Hematopoietic multipotent progenitor cell treated with erythropoietin and hydrocortisone succinate and interleukin-3 and kit ligand, for 17 days (in vitro differentiated cells): ENCODE results near the gene KYAT1.
"Not testable (repeated sequence)": the region's sequence is repeated elsewhere in the genome, so short reads cannot be mapped to it uniquely, and the experiment has no call there.

ENCODE experiments used
- DNase-seq: peaks from one replicate; pipeline ENCODE4 v3.0.0-alpha.2; 2015; ENCODE audit warnings: low spot score

The KYAT1 gene

GRCh38 chr9:128885376-128885775 lies 3.6 kb upstream of the KYAT1 start:
- DNase-seq, result no peak

DNA sequence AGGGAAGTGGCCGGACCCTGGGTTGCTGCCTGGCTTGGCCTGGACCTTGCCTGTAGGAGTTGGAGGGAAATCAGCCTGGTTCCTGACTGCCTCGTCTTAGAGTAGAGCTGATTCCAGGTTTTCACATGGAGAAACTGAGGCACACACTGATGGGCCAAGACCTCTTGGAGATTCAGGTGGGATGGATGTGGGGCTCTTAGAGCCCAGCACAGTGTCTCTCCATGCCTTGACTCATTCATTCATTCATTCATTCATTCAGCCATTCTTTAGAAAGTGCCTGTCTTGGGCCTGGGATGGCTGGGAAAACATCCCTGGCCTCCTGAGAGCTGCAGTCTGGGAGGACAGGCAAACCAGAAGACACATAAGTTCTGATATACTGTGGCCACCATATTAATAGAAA lies 2.4 kb upstream of the KYAT1 start:
- DNase-seq, result no peak

- peak; percentile 55 for DNase-seq
Observed at GRCh38 chr9:128882677-128883603, 1.2 kb upstream of the KYAT1 start.

GRCh38 chr9:128877852-128878251 lies 3.9 kb downstream of the KYAT1 start:
- DNase-seq, result peak; percentile 63

DNA sequence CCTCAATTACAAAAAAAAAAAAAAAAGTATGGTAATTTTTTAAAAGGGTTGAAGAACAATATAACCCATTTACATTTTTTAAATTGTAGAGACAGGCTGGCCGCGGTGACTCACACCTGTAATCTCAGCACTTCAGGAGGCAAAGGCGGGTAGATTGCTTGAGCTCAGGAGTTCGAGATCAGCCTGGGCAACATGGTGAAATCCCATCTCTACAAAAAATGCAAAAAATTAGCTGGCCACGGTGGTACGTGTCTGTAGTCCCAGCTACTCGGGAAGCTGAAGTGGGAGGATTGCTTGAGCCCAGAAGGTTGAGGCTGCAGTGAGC lies 10.8 kb downstream of the KYAT1 start:
- DNase-seq, result not testable (repeated sequence)

GRCh38 chr9:128870128-128870940 lies 11.4 kb downstream of the KYAT1 start:
- DNase-seq, result no peak

GRCh38 chr9:128863647-128864046 lies 18.1 kb downstream of the KYAT1 start:
- DNase-seq, result peak; percentile 87

GRCh38 chr9:128862401-128862851 lies 19.3 kb downstream of the KYAT1 start:
- no peak for DNase-seq

GRCh38 chr9:128861501-128861900 lies 20.2 kb downstream of the KYAT1 start:
- DNase-seq, result no peak

DNA sequence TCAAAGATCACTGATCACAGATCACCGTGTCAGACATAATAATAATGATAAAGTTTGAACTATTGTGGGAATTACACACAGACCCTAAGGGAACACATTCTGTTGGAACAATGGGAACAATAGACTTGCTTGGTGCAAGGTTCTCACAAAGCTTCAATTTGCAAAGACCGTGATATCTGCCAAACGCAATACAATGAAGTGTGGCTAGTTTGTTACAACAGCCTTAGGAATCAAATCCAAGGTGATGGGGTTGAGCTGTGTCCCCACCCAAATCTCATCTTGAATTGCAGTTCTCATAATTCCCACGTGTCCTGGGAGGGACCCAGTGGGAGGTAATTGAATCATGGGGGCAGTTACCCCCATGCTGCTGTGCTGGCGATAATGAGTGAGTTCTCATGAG lies 20.8 kb downstream of the KYAT1 start:
- no peak for DNase-seq

GRCh38 chr9:128858476-128858875 lies 23.3 kb downstream of the KYAT1 start:
- DNase-seq, result not testable (repeated sequence)

DNA sequence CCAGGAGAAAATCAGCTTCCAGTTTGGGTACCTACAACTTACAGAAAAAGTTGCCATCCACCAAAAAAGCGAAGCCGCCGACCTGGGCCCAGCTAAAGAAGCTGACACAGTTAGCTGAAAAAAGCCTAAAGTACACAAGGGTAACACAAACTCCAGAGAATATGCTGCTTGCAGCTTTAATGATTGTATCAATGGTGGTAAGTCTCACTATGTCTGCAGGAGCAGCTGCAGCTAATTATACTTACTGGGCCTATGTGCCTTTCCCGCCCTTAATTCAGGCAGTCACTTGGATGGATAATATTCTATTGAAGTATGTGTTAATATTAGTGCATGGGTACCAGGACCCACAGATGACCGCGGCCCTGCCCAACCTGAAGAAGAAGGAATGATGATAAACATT lies 27.3 kb downstream of the KYAT1 start:
- DNase-seq, result not testable (repeated sequence)

DNA sequence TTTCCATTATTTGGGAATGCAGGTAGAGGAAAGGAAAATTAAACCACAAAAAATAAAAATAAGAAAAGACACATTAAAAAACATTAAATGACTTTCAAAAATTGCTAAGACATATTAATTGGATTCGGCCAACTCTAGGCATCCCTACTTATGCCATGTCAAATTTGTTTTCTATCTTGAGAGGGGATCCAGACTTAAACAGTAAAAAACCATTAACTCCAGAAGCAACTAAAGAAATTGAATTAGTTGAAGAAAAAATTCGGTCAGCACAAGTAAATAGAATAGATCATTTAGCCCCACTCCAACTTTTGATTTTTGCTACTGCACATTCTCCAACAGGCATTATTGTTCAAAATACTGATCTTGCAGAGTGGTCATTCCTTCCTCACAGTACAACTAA lies 29.1 kb downstream of the KYAT1 start:
- DNase-seq, result not testable (repeated sequence)

DNA sequence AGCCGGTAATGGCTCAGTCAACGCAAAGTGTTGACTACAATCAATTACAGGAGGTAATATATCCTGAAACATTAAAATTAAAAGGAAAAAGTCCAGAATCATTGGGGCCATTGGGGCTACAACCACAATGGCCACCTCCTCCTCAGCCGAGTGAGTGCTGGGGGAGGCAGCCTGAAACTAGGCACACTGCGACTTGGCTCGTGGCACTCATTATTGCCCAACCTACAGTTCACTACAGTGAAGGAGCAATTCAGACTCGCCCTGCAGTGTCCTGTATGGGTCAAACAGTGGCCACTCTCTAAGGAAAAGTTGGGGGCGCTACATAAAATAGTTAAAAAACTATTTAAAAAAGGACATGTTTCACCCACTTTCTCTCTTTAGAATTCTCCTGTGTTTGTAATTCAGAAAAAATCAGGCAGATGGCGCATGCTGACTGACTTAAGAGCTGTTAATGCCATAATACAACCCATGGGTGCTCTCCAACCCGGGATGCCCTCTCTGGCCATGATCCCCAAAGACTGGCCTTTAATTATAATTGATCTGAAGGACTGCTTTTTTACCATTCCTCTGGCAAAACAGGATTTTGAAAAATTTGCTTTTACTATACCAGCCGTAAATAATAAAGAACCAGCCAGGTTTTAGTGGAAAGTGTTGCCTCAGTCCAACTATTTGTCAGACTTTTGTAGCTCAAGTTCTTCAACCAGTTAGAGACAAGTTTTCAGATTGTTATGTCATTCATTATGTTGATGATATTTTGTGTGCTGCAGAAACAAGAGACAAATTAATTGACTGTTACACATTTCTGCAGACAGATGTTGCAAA lies 29.8 kb downstream of the KYAT1 start:
- DNase-seq, result peak; percentile 51

- not testable (repeated sequence) for DNase-seq
Observed at GRCh38 chr9:128851024-128851423, 30.7 kb downstream of the KYAT1 start.

DNA sequence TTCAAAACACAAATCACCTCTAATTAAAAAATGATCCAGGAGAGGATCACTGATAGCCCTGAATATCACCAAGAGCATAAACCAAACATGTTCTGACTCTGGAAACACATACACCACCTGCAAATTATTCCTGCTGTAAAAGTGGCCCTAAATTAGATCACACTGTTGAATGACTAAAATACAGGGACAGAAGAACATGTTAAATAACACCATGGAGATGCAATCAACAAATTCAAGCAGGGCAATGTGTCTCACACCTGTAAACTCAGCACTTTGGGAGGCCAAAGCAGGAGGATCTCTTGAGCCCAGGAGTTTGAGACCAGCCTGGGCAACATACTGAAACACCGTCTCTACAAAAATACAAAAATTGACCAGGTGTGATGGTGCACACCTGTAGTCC lies 33.9 kb downstream of the KYAT1 start:
- DNase-seq, result no peak

GRCh38 chr9:128846680-128847030 lies 35.1 kb downstream of the KYAT1 start:
- DNase-seq, result no peak

DNA sequence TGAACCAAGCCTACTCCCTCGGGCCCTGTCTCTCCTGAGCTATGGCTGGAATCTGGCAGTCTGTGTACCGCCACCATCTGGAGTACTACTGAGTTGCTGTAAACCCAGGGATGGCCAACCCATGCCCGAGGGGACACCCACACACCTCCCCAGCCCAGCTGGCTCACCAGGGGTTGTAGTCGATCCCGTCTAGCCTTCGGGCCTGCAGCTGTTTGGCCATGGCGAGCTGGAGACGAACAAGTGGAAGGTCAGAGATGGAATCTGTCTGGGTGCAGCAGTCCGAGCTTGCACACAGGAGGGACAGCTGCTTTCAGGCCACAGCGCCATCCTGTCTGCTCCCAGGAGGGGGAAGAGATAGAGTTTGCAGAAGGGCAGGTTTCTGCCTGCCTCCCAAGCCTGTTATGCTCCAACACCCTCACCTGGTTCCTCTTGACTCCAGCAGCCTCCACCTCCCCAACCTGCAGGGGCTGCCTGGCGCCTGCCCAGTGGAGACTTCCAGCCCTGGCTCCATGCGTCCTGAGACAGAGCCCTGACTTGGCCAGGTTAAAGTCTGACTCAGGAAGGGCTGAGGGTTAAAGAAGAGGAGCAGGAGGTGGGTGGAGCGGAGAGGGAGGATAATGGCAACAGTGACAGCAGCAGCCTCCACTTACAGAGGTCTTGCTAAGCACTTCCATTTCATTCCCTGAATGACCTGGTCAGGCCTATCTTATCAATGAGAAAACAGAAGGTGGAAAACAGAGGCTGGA lies 36.4 kb downstream of the KYAT1 start:
- DNase-seq, result no peak

- not testable (repeated sequence) for DNase-seq
Observed at GRCh38 chr9:128843171-128843570, 38.6 kb downstream of the KYAT1 start.

DNA sequence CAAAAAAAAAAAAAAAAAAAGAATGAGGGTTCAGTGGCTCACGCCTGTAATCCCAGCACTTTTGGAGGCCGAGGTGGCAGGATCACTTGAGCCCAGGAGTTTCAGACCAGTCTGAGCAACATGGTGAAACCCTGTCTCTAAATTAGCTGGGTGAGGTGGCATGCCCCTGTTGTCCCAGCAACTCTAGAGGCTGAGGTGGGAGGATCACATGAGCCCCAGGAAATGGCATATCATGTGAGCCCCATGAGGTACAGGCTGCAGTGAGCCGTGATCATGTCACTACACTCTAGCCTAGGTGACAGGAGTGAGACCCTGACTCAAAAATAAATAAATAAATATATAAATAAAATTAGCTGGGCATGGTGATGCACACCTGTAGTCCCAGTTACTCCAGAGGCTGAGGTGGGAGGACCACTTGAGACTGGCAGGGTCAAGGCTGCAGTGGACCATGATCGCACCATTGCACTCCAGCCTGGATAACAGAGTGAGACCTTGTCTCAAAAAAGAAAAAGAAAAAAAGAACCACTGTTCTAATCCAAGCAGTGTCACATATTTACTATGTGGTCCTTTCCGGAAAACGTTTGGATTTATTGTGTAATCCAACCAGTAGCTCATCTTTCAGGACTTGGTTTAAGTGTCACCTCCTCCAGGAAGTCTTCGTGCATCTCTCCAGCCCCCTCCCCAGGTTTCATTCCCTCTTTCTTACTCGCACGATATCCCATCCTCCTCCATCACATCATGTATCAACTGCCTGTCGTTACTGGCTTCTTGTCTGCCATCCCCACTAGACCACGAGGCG lies 39.9 kb downstream of the KYAT1 start:
- DNase-seq, result no peak

GRCh38 chr9:128840524-128840923 lies 41.2 kb downstream of the KYAT1 start:
- no peak for DNase-seq
